Placental pericyte (primary cell): ENCODE data around the gene SEC14L1. TPM values are rescaled to one million over a fixed set of nuclear protein-coding genes. Genes with fewer than 3 reads are reported as not detected.

Source experiments
- small RNA-seq: library from RNA; depleted of rRNA; stranded (forward); fragments of <200 nt; gene quantifications from one replicate; pipeline ENCODE3, GENCODE V24; 2012; ENCODE audit warnings: low replicate concordance
- total RNA-seq: library from RNA; depleted of rRNA; stranded (reverse); fragments of >200 nt; gene quantifications from 2 replicates; pipeline ENCODE4 v1.2.3, GENCODE V29; 2012

The SEC14L1 gene
- total RNA-seq, result 33.9 and 49.8 TPM in 2 replicates

DNA sequence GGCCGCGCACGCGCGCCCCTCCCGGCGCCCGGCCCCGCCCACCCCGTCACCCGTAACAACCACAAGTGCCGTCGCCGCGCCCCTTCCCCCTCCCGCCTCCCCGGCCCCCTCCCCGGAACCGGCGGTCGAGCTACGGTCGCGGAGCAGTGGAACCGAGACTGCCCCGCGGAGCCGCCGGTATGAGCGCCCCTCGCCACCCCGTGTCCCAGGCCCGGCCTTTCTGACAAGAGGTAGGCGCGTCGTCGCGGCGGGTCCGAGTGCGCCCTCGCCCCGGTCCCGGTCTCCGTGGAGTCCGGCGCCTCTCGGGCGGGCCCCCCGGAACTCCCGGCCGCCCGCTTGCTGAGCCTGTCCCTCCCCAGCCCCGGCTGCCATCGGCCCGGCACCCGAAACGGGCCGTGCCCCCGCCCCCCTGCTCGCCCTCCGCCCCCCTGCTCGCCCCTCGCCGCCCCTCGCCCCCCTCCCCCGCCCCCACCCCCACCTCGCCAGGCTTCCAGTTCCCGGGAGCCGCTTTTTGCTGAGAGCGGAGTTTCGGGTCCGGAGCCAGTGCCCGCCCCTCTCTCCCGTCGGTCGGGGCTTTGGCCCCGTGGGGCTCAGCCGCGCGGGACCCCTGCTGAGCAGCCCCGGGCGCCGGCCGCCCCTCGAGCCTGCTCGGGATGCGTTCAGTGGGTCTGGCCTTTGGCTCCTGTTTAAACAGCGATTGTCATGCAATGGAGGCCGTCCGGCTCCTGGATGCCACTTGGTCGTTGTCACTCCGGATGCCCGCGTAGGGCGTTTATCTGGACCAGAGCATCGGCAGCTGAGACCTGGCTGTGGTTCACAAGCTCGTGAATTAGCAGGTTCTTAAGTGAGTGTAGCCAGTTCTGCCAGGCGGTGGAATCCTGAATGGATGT, at the start of gene SEC14L1:
TSS of gene SEC14L1 (plus strand) at position 92 of the 890 bp plus-strand sequence. CDS start 2,628 bp downstream, outside the sequence.

Small RNA genes lying within 50 kb of the gene (small RNA-seq; reads per million reads assigned to genes)
- gene RNU4-47P, result not detected
